ENCODE measurements around the gene PLXDC1.
A peak's percentile ranks its signal among the peaks of the same experiment; 100 is the strongest.
"Not testable (repeated sequence)": the region's sequence is repeated elsewhere in the genome, so short reads cannot be mapped to it uniquely, and the experiment has no call there.

PLXDC1 gene

DNA sequence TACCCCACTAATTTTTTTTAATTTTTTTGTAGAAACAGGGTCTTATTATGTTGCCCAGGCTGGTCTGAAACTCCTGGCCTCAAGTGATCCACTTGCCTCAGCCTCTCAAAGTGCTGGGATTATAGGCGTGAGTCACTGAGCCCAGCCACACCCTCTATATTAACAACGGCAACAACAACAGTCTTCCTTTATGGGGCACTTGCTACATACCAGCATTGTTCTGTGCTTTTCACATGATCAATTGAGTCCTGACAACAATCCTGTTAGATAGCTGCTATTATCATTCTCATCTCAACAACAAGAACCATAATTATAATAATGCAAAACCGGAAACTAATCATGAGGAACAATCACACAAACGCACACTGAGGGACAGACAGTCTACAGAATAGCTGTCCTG, 27.1 kb upstream of the PLXDC1 start:
- no peak for DNase-seq

DNA sequence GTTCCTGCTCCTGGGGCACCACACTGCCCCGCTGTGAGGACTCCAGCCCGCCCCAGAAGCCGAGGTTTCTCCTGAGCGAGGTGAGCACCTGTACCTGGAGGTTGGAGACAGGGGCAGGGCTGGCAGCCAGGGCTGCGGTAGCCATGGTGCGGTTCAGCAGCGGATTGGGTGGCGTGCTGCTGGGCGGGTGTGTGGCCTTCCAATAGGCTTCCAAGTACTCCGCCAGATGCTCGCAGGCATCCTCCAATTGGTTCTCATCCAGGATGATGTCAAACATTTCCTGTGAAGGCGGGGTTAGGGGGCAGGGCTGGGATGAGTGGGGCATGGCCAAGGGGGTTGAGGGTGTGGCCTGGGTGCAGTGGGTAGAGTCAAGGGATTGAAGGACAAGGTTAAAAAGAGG, 25.8 kb upstream of the PLXDC1 start:
- DNase-seq: no peak

DNA sequence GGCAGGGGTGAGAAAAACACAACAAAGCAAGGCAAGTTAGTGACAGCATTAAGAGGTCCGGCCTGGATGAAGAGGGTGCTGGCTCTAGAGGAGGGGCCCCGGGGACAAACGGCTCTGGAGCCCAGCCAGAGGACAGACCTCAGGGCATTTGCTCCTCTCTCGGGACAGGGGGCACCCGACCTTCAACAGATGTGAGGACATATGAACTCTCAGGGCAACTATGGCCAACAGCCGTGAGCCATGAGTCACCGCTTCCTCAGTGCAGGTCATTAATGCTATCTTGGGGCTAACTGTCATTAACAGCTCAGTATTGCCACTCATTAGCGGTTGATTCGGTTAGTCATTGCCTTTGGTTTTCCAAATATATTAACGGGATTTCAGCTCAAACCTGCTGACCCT, 24.3 kb upstream of the PLXDC1 start:
- no peak for DNase-seq

DNA sequence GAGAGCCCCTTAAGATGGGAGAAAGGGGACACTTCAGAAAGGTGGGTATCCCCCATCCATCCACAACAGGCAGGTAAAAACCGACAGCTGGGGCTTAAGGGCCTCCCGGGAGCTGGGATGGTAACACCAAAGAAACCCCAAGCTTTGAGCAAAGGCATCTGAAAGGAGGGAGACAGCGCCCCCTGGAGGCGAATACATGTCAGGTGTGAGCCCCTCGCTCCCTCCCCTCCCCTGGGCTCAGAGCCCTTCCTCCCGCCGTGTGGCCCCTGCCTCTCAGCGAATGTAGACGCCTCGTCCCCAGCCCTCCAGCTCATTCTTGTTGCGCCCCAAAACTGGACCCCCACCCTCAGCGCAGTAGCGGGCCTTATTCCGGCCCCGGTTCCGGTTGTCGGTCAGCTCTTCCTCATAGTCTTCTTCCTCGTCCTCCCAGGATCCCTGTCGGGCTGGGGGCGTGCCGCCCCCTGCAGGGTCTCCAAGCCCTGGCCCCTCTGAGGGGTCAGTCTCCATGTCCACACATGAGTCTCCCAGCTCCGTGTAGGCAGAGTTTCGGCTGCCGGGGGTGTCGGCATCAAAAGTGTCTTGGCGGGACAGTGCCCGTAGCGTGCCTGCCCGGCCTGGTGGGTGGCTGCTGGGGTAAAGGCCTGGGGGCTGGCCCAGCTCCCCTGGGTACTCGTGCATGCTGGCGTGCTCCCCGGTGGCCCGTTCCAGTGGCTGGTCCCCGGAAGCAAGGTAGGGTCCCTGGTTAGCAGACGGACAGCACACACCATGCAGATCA, 23.7 kb upstream of the PLXDC1 start:
- DNase-seq: peak; percentile 80

DNA sequence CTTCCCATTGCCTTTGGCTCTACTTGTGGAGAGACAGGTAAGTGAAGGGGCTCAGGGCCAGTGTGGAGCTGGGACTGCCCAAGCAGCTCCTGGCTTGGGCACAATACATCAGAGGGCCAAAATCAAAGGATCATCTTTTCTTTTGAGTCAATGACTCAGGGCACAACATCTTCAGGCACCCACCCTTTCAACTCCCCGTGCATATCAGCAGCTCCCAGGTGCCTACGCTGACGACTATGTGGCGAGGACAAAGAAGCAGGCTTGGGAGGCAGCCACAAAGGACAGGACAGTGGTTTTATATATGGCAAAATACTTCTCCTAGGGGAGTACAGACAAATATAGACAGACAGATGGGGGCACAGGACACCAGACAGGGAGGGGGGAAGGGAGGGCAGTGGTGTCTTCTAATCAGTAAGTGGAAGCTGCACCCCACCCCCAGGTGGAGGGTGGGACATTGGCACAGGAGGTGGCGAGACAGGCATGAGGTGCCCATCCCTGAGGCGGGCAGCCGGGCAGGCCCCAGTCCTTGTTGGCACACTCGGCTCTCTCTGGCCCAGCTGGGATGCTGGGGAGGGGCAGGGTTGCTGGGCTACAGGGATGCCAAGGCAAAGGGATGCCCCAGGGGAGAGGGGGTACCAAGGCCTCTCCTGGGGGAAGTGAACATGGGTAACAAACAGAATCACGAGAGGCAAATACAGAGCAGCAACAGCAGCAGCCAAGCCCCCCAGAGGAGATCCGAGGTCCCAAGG, 22.3 kb upstream of the PLXDC1 start:
- DNase-seq: no peak

DNA sequence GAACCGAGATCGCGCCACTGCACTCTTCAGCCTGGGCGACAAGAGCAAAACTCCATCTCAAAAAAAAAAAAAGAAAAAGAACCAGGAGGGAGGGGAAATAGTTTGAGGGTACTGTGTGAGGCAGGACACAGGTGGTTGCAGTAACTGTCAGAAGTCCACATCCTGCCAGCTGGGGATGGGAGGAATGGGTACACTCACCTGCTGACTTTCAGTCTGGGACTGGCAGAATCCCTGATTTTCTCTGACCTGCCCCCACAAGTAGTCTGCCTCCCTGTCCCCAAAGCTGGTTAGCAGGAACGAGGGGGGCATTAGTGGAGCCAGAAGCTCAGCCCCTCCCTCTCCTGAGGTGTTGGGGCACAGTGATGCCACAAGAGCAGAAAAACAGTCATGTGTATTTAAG, 21.6 kb upstream of the PLXDC1 start:
- DNase-seq: no peak

DNA sequence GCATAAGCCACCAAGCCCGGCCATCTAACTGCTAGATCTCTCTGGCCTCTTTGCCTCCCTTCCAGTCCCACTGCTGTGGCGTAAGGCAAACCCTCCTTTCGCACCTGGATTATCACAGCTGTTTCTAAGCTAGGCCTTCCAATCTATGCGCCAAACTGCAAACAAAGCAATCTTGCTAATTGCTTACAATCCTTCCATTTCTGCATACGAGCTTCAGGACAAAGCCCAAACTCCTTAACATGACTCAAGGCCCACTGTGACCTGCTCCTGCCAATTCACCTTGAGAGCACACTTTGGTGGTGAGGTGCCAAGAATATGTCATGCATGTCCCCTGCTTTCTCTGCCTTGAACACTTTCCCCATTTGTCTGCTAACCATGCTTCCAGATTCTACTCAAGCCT, 20.5 kb upstream of the PLXDC1 start:
- no peak for DNase-seq

DNA sequence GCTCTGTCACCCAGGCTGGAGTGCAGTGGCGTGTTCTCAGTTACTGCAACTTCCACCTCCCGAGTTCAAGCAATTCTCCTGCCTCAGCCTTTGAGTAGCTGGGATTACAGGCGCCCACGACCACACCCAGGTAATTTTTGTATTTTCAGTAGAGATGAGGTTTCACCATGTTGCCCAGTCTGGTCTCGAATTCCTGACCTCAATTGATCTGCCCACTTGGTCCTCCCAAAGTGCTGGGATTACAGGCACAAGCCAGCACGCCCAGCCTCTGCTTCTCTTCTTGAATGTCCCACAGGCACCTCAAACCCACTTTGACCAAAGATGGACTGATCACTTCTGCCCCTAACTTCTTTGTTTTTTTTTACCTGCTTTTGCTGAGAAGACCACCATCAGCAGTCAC, 19.1 kb upstream of the PLXDC1 start:
- no peak for DNase-seq

DNA sequence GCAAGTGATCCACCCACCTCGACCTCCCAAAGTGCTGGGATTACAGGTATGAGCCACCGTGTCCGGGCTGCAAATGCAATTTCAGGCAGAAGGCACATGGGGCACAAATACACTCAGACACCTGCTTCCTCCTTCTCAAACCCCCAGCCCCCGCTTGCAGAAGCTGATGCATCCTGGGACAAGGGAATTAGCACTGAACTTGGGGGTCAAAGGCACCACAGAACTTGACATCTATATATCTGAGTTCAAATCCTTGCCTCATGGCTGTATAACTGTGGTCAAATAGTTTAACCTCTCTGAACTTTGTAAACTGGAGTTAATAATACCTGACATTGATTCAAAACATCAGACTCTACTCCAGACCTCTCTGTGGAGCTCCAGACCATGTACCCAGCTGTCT, 18.7 kb upstream of the PLXDC1 start:
- no peak for DNase-seq

DNA sequence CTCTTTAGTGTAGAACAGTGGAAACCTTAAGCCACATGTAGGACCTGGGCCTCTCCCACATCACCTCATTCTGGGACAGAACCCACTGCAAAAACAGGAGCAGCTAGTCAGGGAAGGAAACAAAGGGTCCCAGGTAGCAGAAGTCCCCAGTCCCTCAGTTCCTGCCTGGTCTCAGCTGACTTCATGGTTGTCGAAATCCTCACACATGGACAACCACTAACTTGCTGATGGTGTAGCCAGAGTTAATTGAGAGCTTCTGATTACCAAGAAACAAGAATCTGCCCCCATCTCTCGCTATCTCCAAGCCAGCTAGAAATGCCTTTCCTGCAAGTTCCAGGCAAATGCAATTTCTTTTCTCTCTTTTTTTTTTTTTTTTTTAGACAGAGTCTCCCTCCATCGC, 18.1 kb upstream of the PLXDC1 start:
- no peak for DNase-seq

DNA sequence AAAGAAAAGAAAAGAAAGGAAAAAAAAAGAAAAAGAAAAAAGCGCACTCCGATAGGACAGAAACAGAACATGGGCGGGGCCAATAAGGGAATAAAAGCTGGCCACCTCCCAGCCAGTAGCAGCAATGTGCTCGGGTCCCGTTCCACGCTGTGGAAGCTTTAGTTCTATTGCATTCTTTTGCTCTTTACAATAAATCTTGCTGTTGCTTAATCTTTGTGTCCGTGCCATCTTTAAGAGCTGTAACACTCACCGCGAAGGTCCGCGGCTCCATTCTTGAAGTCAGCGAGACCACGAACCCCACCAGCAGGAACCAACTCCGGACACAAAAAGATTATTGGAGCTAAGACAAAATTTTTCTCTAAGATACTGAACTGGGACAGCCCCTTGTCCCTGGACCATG, 17.7 kb upstream of the PLXDC1 start:
- no peak for DNase-seq

DNA sequence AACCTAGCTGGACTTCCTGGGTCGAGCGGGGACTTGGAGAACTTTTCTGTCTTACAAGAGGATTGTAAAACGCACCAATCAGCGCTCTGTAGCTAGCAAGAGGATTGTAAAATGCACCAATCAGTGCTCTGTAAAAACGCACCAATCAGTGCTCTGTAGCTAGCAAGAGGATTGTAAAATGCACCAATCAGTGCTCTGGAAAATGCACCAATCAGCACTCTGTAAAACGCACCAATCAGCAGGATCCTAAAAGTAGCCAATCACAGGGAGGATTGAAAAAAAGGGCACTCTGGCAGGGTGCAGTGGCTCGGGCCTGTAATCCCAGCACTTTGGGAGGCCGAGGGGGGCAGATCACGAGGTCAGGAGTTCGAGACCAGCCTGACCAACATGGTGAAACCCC, 17.1 kb upstream of the PLXDC1 start:
- DNase-seq: not testable (repeated sequence)

DNA sequence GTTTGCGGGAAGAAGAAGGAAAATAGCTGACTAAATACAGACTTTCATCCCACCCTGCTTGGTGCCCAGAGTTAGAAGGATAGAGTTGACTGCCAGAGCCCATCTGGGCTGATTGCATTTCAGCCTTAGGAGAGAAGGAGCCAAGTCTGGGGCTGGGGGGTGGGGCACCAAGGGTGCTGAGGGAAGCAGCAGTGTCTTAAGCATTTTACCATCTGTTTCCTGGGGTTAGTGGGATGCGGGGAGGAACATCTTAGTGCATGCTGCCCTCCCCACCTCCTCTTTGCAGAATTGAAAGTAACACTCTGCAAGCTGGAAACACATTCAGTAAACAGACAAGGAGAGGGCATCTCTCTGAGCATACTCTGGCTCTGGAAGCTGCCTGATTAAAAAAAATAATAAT, 16.0 kb upstream of the PLXDC1 start:
- peak; percentile 18 for DNase-seq

DNA sequence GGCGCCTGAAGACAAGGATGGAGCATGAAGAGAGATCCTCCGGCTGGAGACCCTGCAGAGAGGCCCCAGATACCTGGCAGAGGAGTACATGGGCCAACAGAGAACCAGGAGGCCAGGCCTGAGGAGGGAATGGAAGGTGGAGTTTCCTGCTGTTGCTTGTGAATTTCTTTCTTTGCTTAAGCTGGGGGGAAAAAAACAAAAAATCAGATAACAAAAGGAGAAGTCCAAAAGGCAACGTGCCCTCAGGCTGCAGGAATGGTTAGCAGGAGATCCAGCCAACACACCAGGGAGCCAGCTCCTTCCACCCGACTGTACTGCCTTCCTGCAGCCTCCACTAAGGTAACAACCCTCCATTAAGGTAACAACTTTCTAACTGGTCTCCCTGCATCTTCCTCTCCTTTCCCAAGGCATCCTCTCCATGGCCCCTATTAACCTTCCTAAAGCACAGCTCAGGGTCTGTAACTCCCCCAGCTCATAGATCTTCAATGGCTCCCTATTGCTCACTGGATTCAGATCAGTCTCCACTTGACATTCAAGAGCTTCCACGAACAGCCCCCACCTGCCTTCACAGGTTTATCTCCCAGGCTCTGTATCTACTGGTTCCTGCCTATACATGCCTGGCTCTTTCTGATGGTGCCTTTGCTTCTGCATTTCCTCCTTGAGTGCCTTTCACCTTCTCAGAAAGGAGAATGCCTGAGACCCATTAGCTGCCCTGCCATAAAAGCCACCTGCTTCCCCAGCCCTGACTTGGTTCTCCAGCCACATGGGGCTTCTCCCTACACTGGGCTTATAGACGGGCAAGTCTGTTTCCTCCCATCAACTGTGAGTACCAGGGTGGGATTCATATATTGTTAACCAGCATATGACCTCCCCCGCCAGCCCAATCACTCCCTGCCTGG, 15.2 kb upstream of the PLXDC1 start:
- DNase-seq: no peak

DNA sequence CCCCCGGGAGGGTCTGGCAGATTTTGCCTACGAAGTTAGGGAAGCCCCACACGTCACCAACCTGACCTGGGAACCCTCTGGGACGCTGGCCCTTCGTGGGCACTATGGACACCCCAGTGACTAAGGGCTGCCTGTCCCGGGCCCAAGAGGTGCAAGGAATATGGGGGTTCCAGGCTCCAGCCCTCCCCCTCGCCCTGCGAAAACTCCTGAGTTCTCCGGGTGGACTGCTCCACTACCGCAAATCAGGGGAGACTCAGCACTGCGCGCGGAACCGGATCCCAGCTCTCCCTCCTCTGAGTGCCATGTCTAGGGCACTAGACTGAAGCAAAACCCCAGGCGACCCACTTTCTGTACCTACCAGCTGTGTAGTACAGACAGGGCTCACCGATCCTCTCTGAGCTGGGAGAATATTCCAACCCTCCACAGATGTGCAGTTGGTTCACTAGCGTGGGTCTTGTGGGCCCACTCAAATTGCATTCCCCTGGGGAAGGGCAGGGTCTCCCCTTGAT, 14.5 kb upstream of the PLXDC1 start, which contains the start of gene ARL5C:
Gene ARL5C, minus strand, starts transcription at position 321 of the 509 bp plus-strand sequence. CDS start 401 bp downstream, outside the sequence.
- DNase-seq: no peak

DNA sequence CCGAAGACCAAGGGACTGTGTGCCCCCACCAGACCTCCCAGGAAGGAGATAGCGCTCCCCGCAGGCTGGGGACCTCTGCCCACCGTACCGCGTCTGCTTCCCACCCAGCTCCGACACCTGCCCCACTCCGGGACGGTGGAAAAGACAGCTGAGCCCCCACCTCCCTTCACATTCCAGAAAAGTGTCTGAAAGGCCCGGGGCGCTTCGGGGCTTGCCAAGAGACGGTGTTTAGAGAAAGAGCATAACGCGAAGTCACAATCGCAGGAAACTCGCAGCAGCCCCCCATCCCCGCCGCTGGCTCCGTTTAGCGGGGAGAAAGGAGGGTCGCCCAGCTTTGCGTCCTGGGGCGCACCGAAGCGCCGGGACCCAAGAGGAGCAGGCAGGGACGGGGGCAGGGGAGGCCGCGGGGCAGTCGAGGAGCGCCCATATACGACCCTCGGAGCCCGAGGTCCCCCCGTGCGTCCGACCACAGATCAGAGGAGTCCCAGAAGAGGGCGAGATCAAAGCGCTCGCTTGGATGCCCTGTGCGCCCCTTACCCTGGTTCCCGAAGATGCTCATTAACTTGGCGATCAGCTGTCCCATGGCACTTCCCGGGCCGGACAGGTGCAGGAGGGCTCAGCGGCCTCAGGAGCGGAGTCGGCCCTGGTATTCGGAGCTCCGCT, 13.9 kb upstream of the PLXDC1 start:
- DNase-seq: no peak

DNA sequence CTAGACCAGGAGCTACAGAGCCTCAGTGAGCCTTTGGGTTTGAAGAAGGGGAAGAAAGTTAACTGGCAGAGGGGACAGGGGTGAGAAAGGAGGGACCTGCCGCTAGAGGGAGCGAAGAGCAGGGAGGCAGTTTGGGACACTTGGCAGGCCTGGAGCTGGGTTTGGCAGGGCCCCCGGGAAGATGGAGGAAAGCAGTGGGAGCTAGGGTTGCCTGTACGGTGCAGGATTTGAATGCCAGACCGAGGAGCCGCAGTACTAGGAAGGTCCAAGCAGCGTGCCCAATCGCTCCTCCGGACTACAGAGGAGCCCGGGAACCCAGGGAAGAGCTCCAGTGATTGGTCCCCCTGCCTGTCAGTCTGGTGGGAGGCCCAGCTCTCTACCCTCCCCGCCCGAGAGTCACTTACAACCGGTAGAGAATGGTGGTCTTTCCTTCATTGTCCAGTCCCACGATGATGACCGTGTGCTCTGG, 13.3 kb upstream of the PLXDC1 start:
- peak; percentile 80 for DNase-seq

DNA sequence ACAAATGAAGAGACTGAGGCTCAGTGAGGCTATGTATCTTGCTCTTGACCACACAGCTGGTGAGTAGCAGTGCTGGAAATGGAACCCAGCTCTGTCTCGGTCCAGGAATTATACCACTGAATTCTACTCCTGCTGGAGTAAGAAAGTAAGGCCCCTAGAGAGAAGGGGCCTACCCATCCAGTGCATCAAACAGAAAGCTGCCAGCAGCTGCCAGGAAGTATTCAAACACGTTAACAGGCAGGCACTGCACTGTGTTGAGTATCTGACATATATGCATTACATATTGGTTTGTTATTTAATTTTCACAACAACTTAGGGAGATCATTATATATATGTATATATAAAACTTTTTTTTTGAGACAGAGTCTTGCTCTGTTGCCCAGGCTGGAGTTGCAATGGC, 10.5 kb upstream of the PLXDC1 start:
- no peak for DNase-seq

DNA sequence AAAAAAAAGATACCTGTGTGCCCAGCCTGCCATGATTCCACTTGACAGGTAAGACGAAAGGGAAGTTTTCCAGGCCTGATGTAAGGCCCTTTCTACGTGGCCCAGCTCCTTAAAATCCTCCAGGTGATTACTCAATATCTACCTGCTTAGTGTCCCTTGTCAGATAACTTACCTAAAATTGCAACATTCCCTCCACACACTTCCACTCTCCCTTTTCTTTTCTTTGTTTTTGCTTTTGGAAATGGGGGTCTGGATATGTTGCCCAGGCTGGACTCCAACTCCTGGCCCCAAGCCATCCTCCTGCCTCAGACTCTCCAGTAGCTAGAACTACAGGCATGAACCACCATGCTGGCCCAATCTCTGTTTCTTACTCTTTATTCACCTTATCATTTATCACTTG, 7.2 kb upstream of the PLXDC1 start:
- no peak for DNase-seq

DNA sequence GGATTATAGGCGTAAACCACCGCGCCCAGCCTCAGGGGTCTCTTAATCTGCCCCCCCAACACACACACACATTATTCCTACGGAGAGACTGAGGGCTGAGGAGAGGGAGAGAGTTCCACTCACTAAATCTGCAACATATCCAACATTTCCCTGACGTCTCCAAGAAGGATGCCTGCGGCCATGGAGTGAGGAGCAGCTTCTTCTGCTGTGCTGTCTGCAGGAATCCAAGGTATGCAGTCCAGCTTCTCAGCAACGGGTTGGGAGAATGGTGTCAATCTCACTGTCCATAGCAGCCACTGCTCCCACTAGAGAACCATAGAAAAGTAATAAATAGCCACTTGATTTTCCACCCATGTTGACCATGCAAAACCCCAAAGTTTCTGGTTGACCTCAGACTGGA, 5.1 kb upstream of the PLXDC1 start:
- DNase-seq: no peak

DNA sequence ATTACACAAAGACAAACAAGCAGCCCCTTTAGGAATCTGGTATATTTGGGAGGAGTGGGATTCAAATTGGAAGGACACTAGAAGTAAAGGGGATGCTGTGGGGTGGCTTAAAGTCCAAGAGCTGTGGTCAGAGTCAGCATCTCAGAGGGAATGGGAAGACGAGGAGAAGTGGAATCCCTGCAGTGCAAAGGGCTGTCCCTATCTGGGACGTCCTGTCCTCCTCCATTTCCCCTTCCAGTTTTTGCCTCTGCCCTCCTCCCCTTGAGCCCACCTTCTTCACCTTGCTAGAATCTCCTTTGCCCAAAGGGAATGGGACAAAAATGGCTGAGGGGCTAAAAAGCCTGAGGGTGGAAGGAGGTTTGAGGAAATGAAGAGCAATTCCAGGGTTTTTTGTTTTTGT, 4.2 kb upstream of the PLXDC1 start:
- DNase-seq: no peak

DNA sequence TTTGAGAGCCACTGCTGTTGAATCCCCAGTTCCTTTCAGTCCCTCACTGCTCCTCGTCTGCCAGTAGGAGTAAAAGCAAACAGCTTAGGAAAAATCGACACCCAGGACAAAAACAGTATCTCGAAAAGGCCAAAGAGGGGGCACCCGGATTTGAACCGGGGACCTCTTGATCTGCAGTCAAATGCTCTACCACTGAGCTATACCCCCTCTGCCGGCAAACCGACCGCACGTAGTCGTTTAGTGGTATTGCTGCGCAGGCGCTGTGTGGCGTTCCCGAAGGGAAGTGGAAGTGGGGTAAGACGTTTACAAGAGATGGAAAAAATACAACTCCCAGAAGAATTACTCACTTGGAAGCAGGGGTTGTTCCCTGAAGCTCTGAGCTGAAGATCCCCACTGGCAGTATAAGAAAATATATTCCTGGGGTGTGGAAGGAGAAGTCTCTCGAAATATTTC, 2.2 kb upstream of the PLXDC1 start:
- DNase-seq: peak; percentile 93
